SU-DHL-6 (cell line): ENCODE measurements around the gene CNTNAP5.

ENCODE experiments used
- H2AFZ ChIP-seq: fragments of 200-600 bp; sonication (generic); 2 replicates; pipeline ENCODE4 v1.6.1; 2014; ENCODE audit warnings: low read depth, mild to moderate bottlenecking, moderate library complexity, mixed read lengths, antibody characterized with exemption, low read length; ENCODE audit not compliant: severe bottlenecking
- H3F3A ChIP-seq: fragments of 200-600 bp; shearing (Covaris generic); 2 replicates; pipeline ENCODE4 v1.6.0; 2016; ENCODE audit warnings: antibody characterized with exemption, mild to moderate bottlenecking; ENCODE audit not compliant: insufficient read depth
- H3K27ac ChIP-seq: fragments of 200-600 bp; sonication (generic); 2 replicates; pipeline ENCODE4 v1.5.1; 2016; ENCODE audit warnings: low read depth, mild to moderate bottlenecking, low read length, moderate library complexity, mixed read lengths
- H3K27me3 ChIP-seq: fragments of 200-600 bp; sonication (generic), shearing (Covaris generic); 2 replicates; pipeline ENCODE4 v1.6.0; 2014; ENCODE audit warnings: mild to moderate bottlenecking, low read length
- H3K36me3 ChIP-seq: fragments of 200-600 bp; sonication (generic); 2 replicates; pipeline ENCODE4 v1.6.1; 2014; ENCODE audit warnings: mild to moderate bottlenecking, low read length, mixed read lengths
- H3K4me2 ChIP-seq: fragments of 300-600, 200-600 bp; shearing (Covaris generic), sonication (generic); 2 replicates; pipeline ENCODE4 v1.6.0; 2014; ENCODE audit warnings: low read length, low read depth, mild to moderate bottlenecking; ENCODE audit not compliant: poor library complexity, severe bottlenecking
- H3K4me3 ChIP-seq: fragments of 200-600 bp; sonication (generic); 2 replicates; pipeline ENCODE4 v1.5.1; 2014; ENCODE audit warnings: antibody characterized with exemption, low read length, mild to moderate bottlenecking, mixed read lengths; ENCODE audit not compliant: insufficient read depth, poor library complexity, severe bottlenecking
- H3K79me2 ChIP-seq: fragments of 200-600 bp; sonication (generic); 2 replicates; pipeline ENCODE4 v1.6.1; 2014; ENCODE audit warnings: mild to moderate bottlenecking, low read length, moderate library complexity; ENCODE audit not compliant: insufficient read depth
- H3K9ac ChIP-seq: fragments of 200-600 bp; sonication (generic); 2 replicates; pipeline ENCODE4 v1.7.0; 2014; ENCODE audit warnings: mild to moderate bottlenecking, low read length
- H3K9me2 ChIP-seq: fragments of 200-600 bp; sonication (generic); replicated peaks from 2 replicates; pipeline ENCODE4 v1.6.1; 2014; ENCODE audit warnings: low read length; ENCODE audit not compliant: insufficient read depth
- H3K9me3 ChIP-seq: fragments of 200-600 bp; sonication (generic); 2 replicates; pipeline ENCODE4 v1.6.1; 2014; ENCODE audit warnings: low read length, mixed read lengths; ENCODE audit not compliant: insufficient read depth
- H4K20me1 ChIP-seq: fragments of 200-600 bp; sonication (generic); 2 replicates; pipeline ENCODE4 v1.6.1; 2014; ENCODE audit warnings: low read depth, mild to moderate bottlenecking, antibody characterized with exemption, low read length, moderate library complexity, mixed read lengths
- EZH2phosphoT487 ChIP-seq: fragments of 200-600 bp; sonication (generic), shearing (Covaris generic); conservative IDR thresholded peaks from 2 replicates; pipeline ENCODE4 v1.6.1; 2018; ENCODE audit warnings: mild to moderate bottlenecking, antibody characterized with exemption, low read length, moderate library complexity, mixed read lengths
- TF ChIP-seq, protein P1 (sequence below): fragments of 200-600 bp; sonication (generic); IDR thresholded peaks from one replicate; pipeline ENCODE4 v1.5.1; 2017; ENCODE audit warnings: antibody characterized with exemption, mild to moderate bottlenecking, low read length, moderate library complexity; ENCODE audit not compliant: insufficient read depth, poor library complexity, severe bottlenecking

The CNTNAP5 gene

GRCh38 chr2:124879640-124880039 is 854.6 kb downstream of the CNTNAP5 start:
- H3K9me3 ChIP-seq: no peaks in the 10 kb centered on the region
- no peak overlapping the region for H3K27ac ChIP-seq
- H3K4me2 ChIP-seq: no peak overlapping the region
- H3K79me2 ChIP-seq: no peaks in the 10 kb centered on the region
- H4K20me1 ChIP-seq: no peaks in the 10 kb centered on the region
- H3K9me2 ChIP-seq: no peaks in the 10 kb centered on the region
- no peaks in the 10 kb centered on the region for H3K27me3 ChIP-seq
- TF ChIP-seq, protein P1, sequence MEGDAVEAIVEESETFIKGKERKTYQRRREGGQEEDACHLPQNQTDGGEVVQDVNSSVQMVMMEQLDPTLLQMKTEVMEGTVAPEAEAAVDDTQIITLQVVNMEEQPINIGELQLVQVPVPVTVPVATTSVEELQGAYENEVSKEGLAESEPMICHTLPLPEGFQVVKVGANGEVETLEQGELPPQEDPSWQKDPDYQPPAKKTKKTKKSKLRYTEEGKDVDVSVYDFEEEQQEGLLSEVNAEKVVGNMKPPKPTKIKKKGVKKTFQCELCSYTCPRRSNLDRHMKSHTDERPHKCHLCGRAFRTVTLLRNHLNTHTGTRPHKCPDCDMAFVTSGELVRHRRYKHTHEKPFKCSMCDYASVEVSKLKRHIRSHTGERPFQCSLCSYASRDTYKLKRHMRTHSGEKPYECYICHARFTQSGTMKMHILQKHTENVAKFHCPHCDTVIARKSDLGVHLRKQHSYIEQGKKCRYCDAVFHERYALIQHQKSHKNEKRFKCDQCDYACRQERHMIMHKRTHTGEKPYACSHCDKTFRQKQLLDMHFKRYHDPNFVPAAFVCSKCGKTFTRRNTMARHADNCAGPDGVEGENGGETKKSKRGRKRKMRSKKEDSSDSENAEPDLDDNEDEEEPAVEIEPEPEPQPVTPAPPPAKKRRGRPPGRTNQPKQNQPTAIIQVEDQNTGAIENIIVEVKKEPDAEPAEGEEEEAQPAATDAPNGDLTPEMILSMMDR: no peak
- H3F3A ChIP-seq: no peaks in the 10 kb centered on the region
- H3K4me3 ChIP-seq: no peak overlapping the region
- H3K36me3 ChIP-seq: no peaks in the 10 kb centered on the region
- H2AFZ ChIP-seq: no peak overlapping the region
- no peak overlapping the region for H3K9ac ChIP-seq

GRCh38 chr2:124880995-124881394 is 855.9 kb downstream of the CNTNAP5 start:
- H2AFZ ChIP-seq: no peak overlapping the region
- no peaks in the 10 kb centered on the region for H3K9me3 ChIP-seq
- TF ChIP-seq EZH2phosphoT487: no peak
- no peak overlapping the region for H3K4me2 ChIP-seq
- no peak overlapping the region for H3K9ac ChIP-seq
- no peaks in the 10 kb centered on the region for H3F3A ChIP-seq
- no peaks in the 10 kb centered on the region for H3K27me3 ChIP-seq
- no peaks in the 10 kb centered on the region for H3K79me2 ChIP-seq
- no peak overlapping the region for H3K4me3 ChIP-seq
- H3K27ac ChIP-seq: no peak overlapping the region
- H4K20me1 ChIP-seq: no peaks in the 10 kb centered on the region
- H3K9me2 ChIP-seq: no peaks in the 10 kb centered on the region
- no peaks in the 10 kb centered on the region for H3K36me3 ChIP-seq

DNA sequence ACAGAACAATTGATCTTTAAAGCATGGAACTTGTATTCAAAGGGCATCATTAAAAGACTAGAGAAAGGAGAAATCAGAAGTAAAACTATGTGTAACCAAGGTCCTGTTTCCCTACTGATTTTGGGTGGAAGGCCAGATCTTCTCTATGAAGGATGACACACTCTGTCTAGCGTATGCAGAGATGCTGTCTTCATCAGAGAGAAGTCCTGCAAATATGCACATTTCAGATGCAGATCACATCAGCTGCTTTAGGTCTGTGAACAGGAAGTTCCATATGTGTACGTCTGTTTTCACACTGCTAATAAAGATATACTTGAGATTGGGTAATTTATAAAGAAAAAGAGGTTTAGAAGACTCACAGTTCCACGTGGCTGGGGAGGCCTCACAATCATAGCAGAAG is 857.3 kb downstream of the CNTNAP5 start:
- no peaks in the 10 kb centered on the region for H3K36me3 ChIP-seq
- no peak overlapping the region for H3K9ac ChIP-seq
- H3K4me3 ChIP-seq: no peak overlapping the region
- H3K27me3 ChIP-seq: no peaks in the 10 kb centered on the region
- TF ChIP-seq EZH2phosphoT487: no peak
- TF ChIP-seq, protein P1: no peak
- no peak overlapping the region for H3K27ac ChIP-seq
- H3K4me2 ChIP-seq: no peak overlapping the region
- H2AFZ ChIP-seq: no peak overlapping the region
- no peaks in the 10 kb centered on the region for H3K9me2 ChIP-seq
- no peaks in the 10 kb centered on the region for H3F3A ChIP-seq
- no peaks in the 10 kb centered on the region for H3K9me3 ChIP-seq
- H4K20me1 ChIP-seq: no peaks in the 10 kb centered on the region
- H3K79me2 ChIP-seq: no peaks in the 10 kb centered on the region

- no peaks in the 10 kb centered on the region for H3K9me2 ChIP-seq
- no peaks in the 10 kb centered on the region for H3F3A ChIP-seq
- H3K4me2 ChIP-seq: no peak overlapping the region
- H3K27ac ChIP-seq: no peak overlapping the region
- TF ChIP-seq EZH2phosphoT487: no peak
- TF ChIP-seq, protein P1: no peak
- H3K9ac ChIP-seq: no peak overlapping the region
- no peak overlapping the region for H2AFZ ChIP-seq
- H3K79me2 ChIP-seq: no peaks in the 10 kb centered on the region
- no peaks in the 10 kb centered on the region for H3K27me3 ChIP-seq
- no peaks in the 10 kb centered on the region for H3K36me3 ChIP-seq
- H3K4me3 ChIP-seq: no peak overlapping the region
- no peaks in the 10 kb centered on the region for H3K9me3 ChIP-seq
- H4K20me1 ChIP-seq: no peaks in the 10 kb centered on the region
These were observed 858.5 kb downstream of the CNTNAP5 start for GRCh38 chr2:124883595-124883994.
